HFF-Myc (cell line): Measurements from ENCODE around the gene SPIRE1.
"Not testable (repeated sequence)": the region's sequence is repeated elsewhere in the genome, so short reads cannot be mapped to it uniquely, and the experiment has no call there.

Experiments used
- DNase-seq: peaks from one replicate; pipeline ENCODE4 v3.0.0-alpha.2; 2011; ENCODE audit warnings: low read depth; ENCODE audit errors: extremely low read depth
- H3K4me3 ChIP-seq: replicated peaks from 2 replicates; pipeline ENCODE4 v1.5.1; 2011; ENCODE audit warnings: low read depth, mild to moderate bottlenecking, control low read depth, low read length
- CTCF ChIP-seq: IDR thresholded peaks from 2 replicates; pipeline ENCODE4 v1.5.1; 2012; ENCODE audit warnings: mild to moderate bottlenecking, low read depth, low read length, control low read depth; ENCODE audit errors: missing control alignments

SPIRE1 gene

GRCh38 chr18:12637901-12638643 lies 19.8 kb downstream of the SPIRE1 start:
- no peak for DNase-seq
- H3K4me3 ChIP-seq: no peak overlapping the region
- TF ChIP-seq CTCF: no peak

GRCh38 chr18:12637393-12637792 lies 20.5 kb downstream of the SPIRE1 start:
- no peak for TF ChIP-seq CTCF
- no peak overlapping the region for H3K4me3 ChIP-seq
- DNase-seq: no peak

GRCh38 chr18:12631831-12632477 lies 26.0 kb downstream of the SPIRE1 start:
- no peak overlapping the region for H3K4me3 ChIP-seq
- no peak for TF ChIP-seq CTCF
- no peak for DNase-seq

- no peak for DNase-seq
- TF ChIP-seq CTCF: no peak
- H3K4me3 ChIP-seq: no peak overlapping the region
These were observed 27.8 kb downstream of the SPIRE1 start for GRCh38 chr18:12630136-12630535.

- DNase-seq: no peak
These were observed 28.9 kb downstream of the SPIRE1 start for GRCh38 chr18:12628706-12629702.

GRCh38 chr18:12627199-12627598 lies 30.7 kb downstream of the SPIRE1 start:
- not testable (repeated sequence) for H3K4me3 ChIP-seq

More at GRCh38 chr18:12628706-12629702, 28.9 kb downstream of the SPIRE1 start:
- H3K4me3 ChIP-seq: no peak overlapping the region
- TF ChIP-seq CTCF: no peak

More at GRCh38 chr18:12627199-12627598, 30.7 kb downstream of the SPIRE1 start:
- DNase-seq: not testable (repeated sequence)
